H1 (cell line): Measurements from ENCODE around the gene SLC34A1. TPM values are rescaled to one million over a fixed set of nuclear protein-coding genes. Genes with fewer than 3 reads are reported as not detected.

Experiments used
- GABPA ChIP-seq: IDR thresholded peaks from 2 replicates; pipeline ENCODE4 v1.6.1; 2011; ENCODE audit warnings: mild to moderate bottlenecking, low read length, moderate library complexity, borderline replicate concordance; ENCODE audit not compliant: insufficient read depth
- KDM1A ChIP-seq: fragments of 200-600, 300-600 bp; sonication (generic); IDR thresholded peaks from 2 replicates; pipeline ENCODE4 v1.7.1; 2016; ENCODE audit warnings: mild to moderate bottlenecking, low read length, borderline replicate concordance
- NANOG ChIP-seq: IDR thresholded peaks from 2 replicates; pipeline ENCODE4 v1.6.1; 2011; ENCODE audit warnings: low read length, low read depth, mild to moderate bottlenecking, inconsistent platforms; ENCODE audit not compliant: insufficient read depth, poor library complexity, severe bottlenecking
- POLR2A ChIP-seq, 2 experiments: IDR thresholded peaks; 1 replicate in 1 of 2; 2 replicates in 1 of 2; pipeline ENCODE4 v1.6.1; 2011; ENCODE audit warnings: low read depth in 2 of 2, low read length in 2 of 2, mild to moderate bottlenecking in 2 of 2; ENCODE audit errors: control extremely low read depth in 1 of 2
- RNF2 ChIP-seq: fragments of 200-900, 300-1000 bp; sonication (generic); IDR thresholded peaks from 2 replicates; pipeline ENCODE4 v1.7.1; 2016; ENCODE audit warnings: borderline replicate concordance, low read depth, mild to moderate bottlenecking, antibody characterized with exemption, low read length; ENCODE audit not compliant: poor library complexity, severe bottlenecking; ENCODE audit errors: missing control alignments
- TCF12 ChIP-seq: IDR thresholded peaks from 2 replicates; pipeline ENCODE4 v1.6.1; 2011; ENCODE audit warnings: low read depth, mild to moderate bottlenecking, low read length
- YY1 ChIP-seq: IDR thresholded peaks from 2 replicates; pipeline ENCODE4 v1.6.1; 2011; ENCODE audit warnings: low read depth, mild to moderate bottlenecking, low read length
- polyA plus RNA-seq, 7 experiments: library from polyadenylated mRNA; depleted of rRNA in 3 of 7; stranded (reverse) in 5 of 7; unstranded in 2 of 7; fragments of >200 nt in 5 of 7; fragments of 200-250 nt in 2 of 7; gene quantifications; 1 replicate in 5 of 7; 2 replicates in 1 of 7; 4 replicates in 1 of 7; pipeline versions ENCODE4 v1.2.1 to v1.2.3, GENCODE V29; 2011 to 2013; ENCODE audit warnings: missing spikeins in 2 of 7, mixed read lengths in 2 of 7
- total RNA-seq: library from RNA; stranded (reverse); fragmentation: NEBNext Ultra II Directional; extraction: Animal tissue kit (Norgen Biotek cat#: 25700); gene quantifications from 2 replicates; pipeline ENCODE4 v1.2.1, GENCODE V29; 2021
- TF ChIP-seq, protein P1 (sequence below): IDR thresholded peaks from 2 replicates; pipeline ENCODE4 v1.6.1; 2011; ENCODE audit warnings: low read length, improper control_type of control experiment

Gene SLC34A1
- total and polyA plus RNA-seq, 2 of the 8 experiments (the other 6 are each of a cell fraction or from before 2014, with no cell fraction given): not detected

DNA sequence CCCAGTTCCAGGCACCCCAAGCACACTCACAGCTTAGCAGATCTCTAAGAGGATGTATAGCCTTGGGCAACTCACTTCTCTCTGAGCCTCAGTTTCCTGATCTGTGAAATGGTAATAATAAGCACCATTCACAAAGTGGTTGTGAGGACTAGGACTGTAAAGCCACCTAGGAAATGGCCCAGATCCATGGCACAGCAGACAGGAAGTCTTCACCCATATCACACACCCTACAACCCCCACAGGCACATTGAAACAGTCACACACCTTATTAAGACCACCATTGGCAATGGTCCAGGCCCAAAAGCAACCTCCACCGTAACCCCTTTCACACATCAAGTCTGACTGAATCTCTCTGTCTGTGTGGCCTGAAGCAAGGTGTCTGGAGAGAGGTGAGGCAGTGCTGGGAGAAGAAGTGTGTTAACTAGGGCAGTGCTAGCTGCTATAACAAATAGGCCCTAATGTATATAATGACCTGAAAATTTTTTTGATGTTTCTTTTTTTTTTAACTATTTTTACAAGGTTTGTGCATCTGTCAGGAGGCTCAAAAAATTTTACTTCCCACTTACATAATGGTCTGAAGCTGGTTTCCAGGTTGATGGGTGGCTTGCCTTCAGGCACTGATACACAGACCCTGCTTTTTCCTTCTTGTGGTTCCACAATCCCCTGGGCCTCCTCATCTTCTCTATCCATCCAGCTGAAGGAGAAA is 28.9 kb upstream of the SLC34A1 start (continued):
- TF ChIP-seq KDM1A: no peak
- no peak for TF ChIP-seq NANOG
- TF ChIP-seq GABPA: no peak
- TF ChIP-seq YY1: no peak
- TF ChIP-seq RNF2: no peak
- no peak for TF ChIP-seq TCF12
- TF ChIP-seq, protein P1, sequence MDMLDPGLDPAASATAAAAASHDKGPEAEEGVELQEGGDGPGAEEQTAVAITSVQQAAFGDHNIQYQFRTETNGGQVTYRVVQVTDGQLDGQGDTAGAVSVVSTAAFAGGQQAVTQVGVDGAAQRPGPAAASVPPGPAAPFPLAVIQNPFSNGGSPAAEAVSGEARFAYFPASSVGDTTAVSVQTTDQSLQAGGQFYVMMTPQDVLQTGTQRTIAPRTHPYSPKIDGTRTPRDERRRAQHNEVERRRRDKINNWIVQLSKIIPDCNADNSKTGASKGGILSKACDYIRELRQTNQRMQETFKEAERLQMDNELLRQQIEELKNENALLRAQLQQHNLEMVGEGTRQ: no peak
- no peak for TF ChIP-seq POLR2A (IDR thresholded peaks at IDR 0.05; ENCODE audit: control extremely low read depth in 1 of 2, low read depth in 2 of 2, low read length in 2 of 2)
